ENCODE results near the gene BIN2. TPM values are rescaled to one million over a fixed set of nuclear protein-coding genes. Genes with fewer than 3 reads are reported as not detected.

The BIN2 gene
- total RNA-seq, 1 experiment from 2014 or later = not detected

GRCh38 chr12:51362747-51363342 is 38.9 kb upstream of the BIN2 start:
- no peak overlapping the region for H3K18ac ChIP-seq (ENCODE audit: insufficient read length, low read depth, low read length)
- no peaks in the 10 kb centered on the region for H3K79me2 ChIP-seq (ENCODE audit: insufficient read depth, low read length)
- no peak overlapping the region for H2BK20ac ChIP-seq (ENCODE audit: low read depth, low read length, poor library complexity, severe bottlenecking)
- Mint-ChIP-seq H3K4me3 (no peak overlapping the region), H3K27me3 (ENCODE audit: low read depth) (no peaks in the 10 kb centered on the region), H3K4me1 (peaks cover 0 to 5% of the 10 kb centered on the region in 2 experiments; a peak in 2 of 4 replicates), H3K36me3 (ENCODE audit: insufficient read depth in 1 of 3, low read depth in 3 of 3) (peaks cover 2 to 24% (median 22%) of the 10 kb centered on the region in 3 experiments; a peak in 6 of 7 replicates), H3K27ac (no peak overlapping the region), H3K9me3 (no peaks in the 10 kb centered on the region)
- no peak overlapping the region for H2BK120ac ChIP-seq (ENCODE audit: low read depth, low read length, poor library complexity, severe bottlenecking)
- H3K56ac ChIP-seq (ENCODE audit: insufficient read length, low read depth, low read length) = no peak overlapping the region
- TF ChIP-seq, protein P1, sequence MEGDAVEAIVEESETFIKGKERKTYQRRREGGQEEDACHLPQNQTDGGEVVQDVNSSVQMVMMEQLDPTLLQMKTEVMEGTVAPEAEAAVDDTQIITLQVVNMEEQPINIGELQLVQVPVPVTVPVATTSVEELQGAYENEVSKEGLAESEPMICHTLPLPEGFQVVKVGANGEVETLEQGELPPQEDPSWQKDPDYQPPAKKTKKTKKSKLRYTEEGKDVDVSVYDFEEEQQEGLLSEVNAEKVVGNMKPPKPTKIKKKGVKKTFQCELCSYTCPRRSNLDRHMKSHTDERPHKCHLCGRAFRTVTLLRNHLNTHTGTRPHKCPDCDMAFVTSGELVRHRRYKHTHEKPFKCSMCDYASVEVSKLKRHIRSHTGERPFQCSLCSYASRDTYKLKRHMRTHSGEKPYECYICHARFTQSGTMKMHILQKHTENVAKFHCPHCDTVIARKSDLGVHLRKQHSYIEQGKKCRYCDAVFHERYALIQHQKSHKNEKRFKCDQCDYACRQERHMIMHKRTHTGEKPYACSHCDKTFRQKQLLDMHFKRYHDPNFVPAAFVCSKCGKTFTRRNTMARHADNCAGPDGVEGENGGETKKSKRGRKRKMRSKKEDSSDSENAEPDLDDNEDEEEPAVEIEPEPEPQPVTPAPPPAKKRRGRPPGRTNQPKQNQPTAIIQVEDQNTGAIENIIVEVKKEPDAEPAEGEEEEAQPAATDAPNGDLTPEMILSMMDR (conservative IDR thresholded peaks at IDR 0.05) = no peak
- no peak overlapping the region for H3T11ph ChIP-seq (ENCODE audit: low read length)
- H3K23ac ChIP-seq (ENCODE audit: insufficient read length, low read depth, low read length) = no peak overlapping the region
- H4K91ac ChIP-seq (ENCODE audit: insufficient read length, low read depth, low read length) = no peak overlapping the region
- H3K14ac ChIP-seq (ENCODE audit: insufficient read depth, low read length) = no peak overlapping the region
- no peaks in the 10 kb centered on the region for H3K4me1 ChIP-seq (ENCODE audit: insufficient read depth, low read length)
- no CpG with 5 or more reads among the region's 2 CpGs for WGBS (ENCODE audit: extremely low coverage, insufficient read length, low lambda C conversion rate)
- H2BK15ac ChIP-seq (ENCODE audit: low read depth, low read length) = no peak overlapping the region
- H3K79me1 ChIP-seq (ENCODE audit: insufficient read depth, low read depth, low read length, poor library complexity, severe bottlenecking) = no peaks in the 10 kb centered on the region
- H2BK12ac ChIP-seq (ENCODE audit: insufficient read length, low read depth, low read length) = no peak overlapping the region
- DNase-seq = no peak
- H3K9me3 ChIP-seq (ENCODE audit: control insufficient read depth, low read depth, low read length) = no peaks in the 10 kb centered on the region
- H4K8ac ChIP-seq (replicated peaks; ENCODE audit: insufficient read length, low read depth, low read length) = no peak overlapping the region
- H3K4ac ChIP-seq (ENCODE audit: low read depth, low read length) = no peak overlapping the region
- no peak overlapping the region for H4K5ac ChIP-seq (ENCODE audit: insufficient read length, low read depth, low read length)
- no peaks in the 10 kb centered on the region for H4K20me1 ChIP-seq (ENCODE audit: control insufficient read depth, insufficient read depth, insufficient read length)
- no peak overlapping the region for H3K9ac ChIP-seq (ENCODE audit: extremely low read depth, insufficient read length, low read length)
- H3K23me2 ChIP-seq (ENCODE audit: insufficient read length, low read depth, low read length, poor library complexity, severe bottlenecking) = no peaks in the 10 kb centered on the region
- H3K27me3 ChIP-seq (ENCODE audit: insufficient read depth, low read length) = no peaks in the 10 kb centered on the region
- no peak overlapping the region for H2AK5ac ChIP-seq (ENCODE audit: insufficient read length, low read length)
- H2AFZ ChIP-seq (ENCODE audit: low read length) = no peak overlapping the region
- no peak overlapping the region for H3K4me2 ChIP-seq (ENCODE audit: insufficient read depth, insufficient read length, low read length)
- no peak overlapping the region for H3K27ac ChIP-seq (ENCODE audit: insufficient read length, low read depth, low read length)
- no peak overlapping the region for H2BK5ac ChIP-seq (ENCODE audit: insufficient read length, low read length)
